HG02885 (cell line): ENCODE results near the gene SLX9.

Source experiments
- ATAC-seq: cut with Tn5 transposase; IDR thresholded peaks from one replicate; pipeline ENCODE4 v1.9.1; 2021; ENCODE audit warnings: mild to moderate bottlenecking; ENCODE audit not compliant: unreplicated experiment, poor library complexity

SLX9 gene

DNA sequence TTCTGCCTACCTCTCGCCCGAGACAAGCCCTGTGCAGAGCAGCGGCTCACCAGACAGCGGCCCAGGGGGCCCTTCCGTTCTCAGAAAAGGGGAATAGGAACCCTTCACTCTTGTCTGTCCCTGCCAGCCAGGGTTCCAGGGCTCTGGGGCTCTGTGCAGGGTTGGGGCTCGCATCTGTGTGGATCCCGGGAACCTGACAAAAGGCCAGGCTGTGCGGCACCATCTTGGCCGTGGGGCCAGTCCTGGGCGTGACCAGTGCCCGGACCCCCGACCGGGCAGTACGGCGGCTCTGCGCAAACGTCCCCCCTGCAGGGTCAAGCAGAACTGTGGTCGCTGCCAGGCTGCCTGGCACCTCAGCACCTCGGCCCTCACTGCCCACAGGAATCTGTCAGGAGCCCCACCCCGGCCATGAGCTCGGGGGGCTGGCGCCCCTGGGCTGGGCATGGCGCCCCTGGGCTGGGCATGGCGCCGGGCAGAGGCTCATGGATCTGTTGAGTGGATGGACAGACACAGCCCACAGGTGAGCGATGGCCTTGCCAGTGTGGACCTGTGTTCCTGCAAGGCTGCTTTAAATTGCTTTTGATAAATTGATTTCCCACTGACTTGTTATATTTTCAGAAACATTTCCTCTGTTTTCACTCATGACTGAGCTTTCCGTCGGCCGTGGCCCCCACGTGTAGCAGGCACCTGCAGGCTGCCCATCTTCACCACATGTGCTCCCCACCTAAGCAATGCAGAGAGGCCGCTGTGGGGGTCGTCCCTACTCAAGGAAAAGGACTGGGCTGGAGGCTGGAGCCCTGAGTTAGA, 59.0 kb downstream of the SLX9 start:
- ATAC-seq, result no peak

GRCh38 chr21:44999428-44999971, 59.7 kb downstream of the SLX9 start:
- no peak for ATAC-seq

GRCh38 chr21:44999972-45000636, 60.3 kb downstream of the SLX9 start:
- ATAC-seq, result no peak

DNA sequence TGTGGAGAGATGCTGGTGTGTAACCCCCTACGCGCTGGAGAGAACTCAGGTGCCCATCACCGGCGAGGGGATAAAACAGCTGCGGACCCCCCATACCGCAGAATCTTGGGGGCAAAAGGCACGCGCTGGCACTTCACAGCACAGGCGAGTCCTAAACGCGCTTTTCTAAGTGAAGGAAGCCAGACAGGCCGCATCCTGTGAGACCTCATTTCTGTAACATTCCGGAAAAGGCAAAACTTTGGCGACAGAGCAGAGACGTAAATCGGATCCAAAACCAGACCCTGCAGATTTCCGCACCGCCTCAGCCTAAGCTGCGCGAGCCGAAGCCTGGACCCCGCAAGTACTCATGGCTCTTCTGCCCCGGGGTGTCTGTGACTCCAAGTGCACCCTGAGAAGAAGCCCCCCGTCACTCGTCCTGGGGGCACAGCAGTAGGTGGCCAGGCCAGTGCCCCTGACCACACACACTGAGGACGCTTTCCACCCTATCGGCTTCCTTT, 60.9 kb downstream of the SLX9 start:
- ATAC-seq, result no peak

GRCh38 chr21:45001134-45002095, 61.6 kb downstream of the SLX9 start:
- ATAC-seq, result no peak

GRCh38 chr21:45002381-45003204, 62.8 kb downstream of the SLX9 start:
- no peak for ATAC-seq

DNA sequence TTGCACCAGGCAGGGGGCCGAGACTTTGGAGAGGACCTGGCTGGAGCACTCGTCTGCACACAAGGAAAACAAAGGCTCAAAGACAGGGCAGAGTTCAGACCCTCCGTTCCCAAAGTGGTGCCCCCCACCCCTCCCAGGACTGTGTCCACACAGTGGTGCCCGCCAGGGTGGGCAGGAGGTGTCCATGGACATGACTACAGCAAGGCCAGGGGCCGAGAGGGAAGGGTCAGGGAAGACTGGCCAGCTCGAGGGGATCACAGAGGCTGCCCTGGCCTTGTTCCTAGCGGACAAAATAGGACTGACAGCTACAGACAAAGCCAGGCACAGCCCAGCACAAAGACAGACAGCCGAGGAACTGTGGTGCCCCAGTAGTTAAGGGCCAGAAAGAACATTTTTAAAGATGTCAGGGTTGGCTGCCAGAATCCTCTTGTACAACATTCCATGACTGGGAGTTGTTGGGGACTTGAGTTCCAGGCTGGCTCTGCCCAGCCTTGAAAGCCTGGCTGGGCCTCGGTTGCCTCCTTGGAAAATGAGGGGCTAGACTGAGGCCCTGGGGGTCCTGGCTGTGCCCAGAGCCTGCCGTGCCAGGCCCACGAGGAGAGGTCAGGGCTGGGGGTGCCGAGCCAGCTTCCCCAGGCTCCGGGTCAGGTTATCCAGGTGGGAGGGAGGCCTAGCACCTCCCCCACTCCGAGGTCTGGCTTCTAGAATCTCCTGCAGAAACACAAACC, 63.7 kb downstream of the SLX9 start:
- ATAC-seq, result no peak

DNA sequence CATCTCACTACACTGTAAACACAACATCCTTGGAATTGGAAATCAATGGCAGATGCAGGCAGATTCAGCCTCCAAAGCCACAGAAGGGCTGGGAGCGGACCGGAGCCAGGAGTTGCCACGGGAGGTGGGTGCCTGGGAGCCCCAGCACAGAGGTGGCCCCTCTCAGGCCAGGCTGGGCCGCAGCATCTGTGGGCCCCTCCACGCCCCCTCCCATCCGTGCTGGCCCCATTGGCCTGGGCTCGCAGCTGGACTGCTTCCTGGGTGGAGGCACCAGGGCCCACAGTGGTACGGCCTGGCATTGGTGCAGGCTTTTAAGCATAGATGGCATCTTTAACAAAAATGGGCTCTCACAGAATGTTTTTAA, 64.2 kb downstream of the SLX9 start:
- ATAC-seq, result no peak

- no peak for ATAC-seq
These were observed 64.8 kb downstream of the SLX9 start for GRCh38 chr21:45004481-45005247.

DNA sequence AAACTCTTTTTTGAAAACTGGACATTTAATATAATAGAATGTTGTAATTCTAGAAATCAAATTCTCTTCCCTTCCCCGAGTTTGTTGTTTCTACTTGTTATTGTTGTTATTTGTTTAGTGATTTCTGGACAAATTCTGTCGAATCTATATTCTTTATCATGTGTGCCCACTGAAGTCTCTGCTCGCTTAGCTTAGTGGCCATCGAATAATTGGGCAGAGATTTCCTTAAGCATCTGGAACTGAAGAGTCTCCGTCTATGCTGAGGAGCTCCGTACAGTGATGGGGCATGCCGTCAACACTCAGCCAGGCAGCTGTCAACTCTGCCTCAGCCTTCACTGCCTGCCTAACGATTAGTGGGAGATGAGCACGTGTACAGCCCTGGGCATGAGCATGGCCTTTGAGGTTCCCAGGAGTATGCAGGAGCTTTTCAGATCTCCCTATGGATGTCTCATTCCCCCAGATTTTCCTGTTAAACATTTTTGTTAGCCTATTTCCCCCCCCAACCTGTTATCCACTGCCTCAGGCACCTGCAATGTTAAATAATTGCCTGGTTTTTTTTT, 66.8 kb downstream of the SLX9 start:
- no peak for ATAC-seq

GRCh38 chr21:45009616-45010015, 69.8 kb downstream of the SLX9 start:
- ATAC-seq, result no peak

- no peak for ATAC-seq
These were observed 70.3 kb downstream of the SLX9 start for GRCh38 chr21:45010096-45010495.

- ATAC-seq, result no peak
These were observed 71.0 kb downstream of the SLX9 start for GRCh38 chr21:45010860-45011259.

GRCh38 chr21:45011426-45011825, 71.6 kb downstream of the SLX9 start:
- ATAC-seq, result no peak

DNA sequence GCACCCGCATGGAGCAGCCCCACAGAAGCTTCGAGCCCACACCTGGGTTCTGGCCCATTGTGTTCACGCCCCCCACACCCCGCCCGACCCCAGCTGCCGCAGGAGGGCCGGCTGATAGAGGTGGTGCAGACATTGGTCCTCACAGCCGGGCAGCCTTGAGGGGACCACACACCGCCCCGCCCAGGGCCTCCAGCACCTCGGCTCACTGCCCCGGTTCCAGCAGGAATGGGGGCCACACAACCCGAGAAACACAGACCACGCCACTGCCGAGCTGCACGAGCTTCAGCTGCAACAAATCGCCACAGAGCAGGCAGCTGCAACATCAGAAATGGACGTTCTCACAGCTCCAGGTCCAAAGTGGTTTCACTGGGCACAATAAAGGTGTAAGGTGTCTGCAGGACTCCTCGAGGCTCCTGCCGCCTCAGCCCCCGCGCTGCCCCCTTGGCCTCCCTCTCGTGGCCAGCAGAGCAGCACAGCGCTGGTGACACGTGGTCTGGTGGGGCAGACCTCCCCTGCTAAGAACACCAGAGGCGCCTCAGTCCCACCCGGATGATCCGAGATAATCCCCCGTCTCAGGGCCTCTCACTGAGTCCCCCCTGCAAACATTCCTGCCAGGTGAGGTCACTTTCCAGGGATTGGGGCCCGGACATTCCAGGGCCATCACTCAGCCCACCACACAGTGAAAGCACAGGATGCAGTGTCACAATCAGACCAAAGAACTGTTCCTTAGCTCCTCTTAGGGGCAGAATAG, 72.3 kb downstream of the SLX9 start:
- ATAC-seq, result no peak

DNA sequence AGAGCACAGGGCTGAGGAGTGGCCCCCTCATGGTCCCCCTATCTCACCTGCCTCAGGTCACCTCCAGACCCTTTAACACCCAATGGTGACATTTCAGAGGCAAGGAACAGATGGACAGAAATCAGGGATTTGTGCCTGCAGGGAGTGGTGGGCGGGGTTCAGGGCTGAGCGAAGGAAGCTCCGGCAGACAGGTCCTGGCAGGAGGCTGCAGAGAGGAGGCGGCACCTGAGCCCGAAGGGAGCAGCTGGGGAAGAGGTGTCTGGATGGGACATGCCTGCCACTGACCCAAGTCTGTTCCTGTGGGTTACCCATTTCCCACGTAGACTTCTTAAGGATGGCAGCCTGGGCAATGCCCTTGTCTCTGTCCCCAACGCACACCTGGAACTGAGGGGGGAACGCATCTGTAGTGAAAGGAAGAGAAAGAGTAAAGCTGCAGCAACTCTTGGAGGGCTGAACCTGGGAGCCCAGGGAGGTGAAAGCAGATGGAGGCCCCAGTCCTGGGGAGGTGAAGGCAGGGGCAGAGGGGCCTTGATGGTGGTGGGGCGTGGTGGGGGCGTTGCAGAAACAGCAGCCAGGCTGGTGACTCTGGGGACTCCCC, 72.9 kb downstream of the SLX9 start:
- no peak for ATAC-seq
